MM.1S (cell line): Measurements from ENCODE around the gene TECTB.

Source experiments
- DNase-seq: peaks from one replicate; pipeline ENCODE4 v3.0.0-alpha.2; 2015
- H2AFZ ChIP-seq: fragments of 300-600 bp; sonication (generic); 2 replicates; pipeline ENCODE4 v1.6.0; 2016; ENCODE audit warnings: antibody characterized with exemption, low read length
- H3F3A ChIP-seq: fragments of 300-600 bp; sonication (generic); 2 replicates; pipeline ENCODE4 v1.6.1; 2016; ENCODE audit warnings: mild to moderate bottlenecking, antibody characterized with exemption, low read length, moderate library complexity, mixed read lengths; ENCODE audit not compliant: insufficient read depth
- H3K27ac ChIP-seq: fragments of 300-600 bp; sonication (generic); 2 replicates; pipeline ENCODE4 v1.5.1; 2016; ENCODE audit warnings: mild to moderate bottlenecking, low read length
- H3K27me3 ChIP-seq: fragments of 300-600 bp; sonication (generic); replicated peaks from 2 replicates; pipeline ENCODE4 v1.6.0; 2016; ENCODE audit warnings: low read length; ENCODE audit not compliant: insufficient read depth
- H3K36me3 ChIP-seq: fragments of 300-600 bp; sonication (generic); replicated peaks from 2 replicates; pipeline ENCODE4 v1.6.1; 2016; ENCODE audit warnings: mild to moderate bottlenecking, low read length, mixed read lengths; ENCODE audit not compliant: insufficient read depth
- H3K4me1 ChIP-seq: fragments of 300-600 bp; sonication (generic); 2 replicates; pipeline ENCODE4 v1.6.1; 2016; ENCODE audit warnings: low read length, mixed read lengths
- H3K4me2 ChIP-seq: fragments of 300-600 bp; sonication (generic); 2 replicates; pipeline ENCODE4 v1.6.0; 2016; ENCODE audit warnings: low read depth, low read length
- H3K4me3 ChIP-seq: fragments of 300-600 bp; sonication (generic); 2 replicates; pipeline ENCODE4 v1.5.1; 2016; ENCODE audit warnings: low read length, mixed read lengths
- H3K79me2 ChIP-seq: fragments of 300-600 bp; sonication (generic); 2 replicates; pipeline ENCODE4 v1.6.1; 2016; ENCODE audit warnings: mixed run types, low read length, mixed read lengths
- H3K9ac ChIP-seq: fragments of 300-600 bp; sonication (generic); 2 replicates; pipeline ENCODE4 v1.6.1; 2016; ENCODE audit warnings: low read length, mixed read lengths
- H3K9me2 ChIP-seq: fragments of 300-600 bp; sonication (generic); replicated peaks from 2 replicates; pipeline ENCODE4 v1.6.1; 2016; ENCODE audit warnings: mild to moderate bottlenecking, low read length, mixed read lengths; ENCODE audit not compliant: insufficient read depth
- H3K9me3 ChIP-seq: fragments of 300-600 bp; sonication (generic); replicated peaks from 2 replicates; pipeline ENCODE4 v1.6.1; 2016; ENCODE audit warnings: mild to moderate bottlenecking, low read length, mixed read lengths; ENCODE audit not compliant: insufficient read depth
- H4K20me1 ChIP-seq: fragments of 300-600 bp; sonication (generic); 2 replicates; pipeline ENCODE4 v1.6.1; 2016; ENCODE audit warnings: mild to moderate bottlenecking, low read length, moderate library complexity, mixed read lengths; ENCODE audit not compliant: insufficient read depth
- EZH2 ChIP-seq: fragments of 300-600 bp; sonication (generic); optimal IDR thresholded peaks from 2 replicates; pipeline ENCODE3; 2017; ENCODE audit warnings: low read depth, mild to moderate bottlenecking, antibody characterized with exemption, low read length, mixed read lengths
- EZH2phosphoT487 ChIP-seq: fragments of 300-600 bp; sonication (generic); IDR thresholded peaks from 2 replicates; pipeline ENCODE4 v1.6.1; 2018; ENCODE audit warnings: antibody characterized with exemption, low read length
- TF ChIP-seq, protein P1 (sequence below): fragments of 300-600 bp; sonication (generic); IDR thresholded peaks from 2 replicates; pipeline ENCODE4 v1.5.1; 2016; ENCODE audit warnings: antibody characterized with exemption, low read length, mixed read lengths

The TECTB gene

GRCh38 chr10:112279433-112279832 lies 3.8 kb upstream of the TECTB start:
- no peak overlapping the region for H3K9ac ChIP-seq
- H3K27me3 ChIP-seq, result no peaks in the 10 kb centered on the region

GRCh38 chr10:112280205-112280921 lies 2.8 kb upstream of the TECTB start:
- H3K4me3 ChIP-seq, result no peak overlapping the region
- H3K9ac ChIP-seq, result no peak overlapping the region
- no peaks in the 10 kb centered on the region for H3K79me2 ChIP-seq
- no peaks in the 10 kb centered on the region for H3K36me3 ChIP-seq
- H3K9me2 ChIP-seq, result no peaks in the 10 kb centered on the region
- no peaks in the 10 kb centered on the region for H3F3A ChIP-seq
- H4K20me1 ChIP-seq, result no peaks in the 10 kb centered on the region
- H3K27ac ChIP-seq, result no peak overlapping the region
- no peaks in the 10 kb centered on the region for H3K4me1 ChIP-seq
- DNase-seq, result no peak
- TF ChIP-seq EZH2 (no peak), EZH2phosphoT487 (no peak)
- TF ChIP-seq, protein P1, sequence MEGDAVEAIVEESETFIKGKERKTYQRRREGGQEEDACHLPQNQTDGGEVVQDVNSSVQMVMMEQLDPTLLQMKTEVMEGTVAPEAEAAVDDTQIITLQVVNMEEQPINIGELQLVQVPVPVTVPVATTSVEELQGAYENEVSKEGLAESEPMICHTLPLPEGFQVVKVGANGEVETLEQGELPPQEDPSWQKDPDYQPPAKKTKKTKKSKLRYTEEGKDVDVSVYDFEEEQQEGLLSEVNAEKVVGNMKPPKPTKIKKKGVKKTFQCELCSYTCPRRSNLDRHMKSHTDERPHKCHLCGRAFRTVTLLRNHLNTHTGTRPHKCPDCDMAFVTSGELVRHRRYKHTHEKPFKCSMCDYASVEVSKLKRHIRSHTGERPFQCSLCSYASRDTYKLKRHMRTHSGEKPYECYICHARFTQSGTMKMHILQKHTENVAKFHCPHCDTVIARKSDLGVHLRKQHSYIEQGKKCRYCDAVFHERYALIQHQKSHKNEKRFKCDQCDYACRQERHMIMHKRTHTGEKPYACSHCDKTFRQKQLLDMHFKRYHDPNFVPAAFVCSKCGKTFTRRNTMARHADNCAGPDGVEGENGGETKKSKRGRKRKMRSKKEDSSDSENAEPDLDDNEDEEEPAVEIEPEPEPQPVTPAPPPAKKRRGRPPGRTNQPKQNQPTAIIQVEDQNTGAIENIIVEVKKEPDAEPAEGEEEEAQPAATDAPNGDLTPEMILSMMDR, result no peak
- no peaks in the 10 kb centered on the region for H3K27me3 ChIP-seq
- H2AFZ ChIP-seq, result no peak overlapping the region
- no peaks in the 10 kb centered on the region for H3K9me3 ChIP-seq
- no peak overlapping the region for H3K4me2 ChIP-seq

More at GRCh38 chr10:112279433-112279832, 3.8 kb upstream of the TECTB start:
- H3K27ac ChIP-seq, result no peak overlapping the region
- no peaks in the 10 kb centered on the region for H3K79me2 ChIP-seq
- H3K9me2 ChIP-seq, result no peaks in the 10 kb centered on the region
- TF ChIP-seq EZH2 (no peak), EZH2phosphoT487 (no peak)
- TF ChIP-seq, protein P1, result no peak
- no peaks in the 10 kb centered on the region for H3K4me1 ChIP-seq
- H3K4me2 ChIP-seq, result no peak overlapping the region
- H3K9me3 ChIP-seq, result no peaks in the 10 kb centered on the region
- no peaks in the 10 kb centered on the region for H3F3A ChIP-seq
- H2AFZ ChIP-seq, result no peak overlapping the region
- H3K4me3 ChIP-seq, result no peak overlapping the region
- no peak for DNase-seq
- H3K36me3 ChIP-seq, result no peaks in the 10 kb centered on the region
- no peaks in the 10 kb centered on the region for H4K20me1 ChIP-seq

GRCh38 chr10:112282086-112282485 lies 1.1 kb upstream of the TECTB start:
- no peaks in the 10 kb centered on the region for H3K36me3 ChIP-seq
- TF ChIP-seq, protein P1, result no peak
- TF ChIP-seq EZH2phosphoT487 (no peak), EZH2 (no peak)
- no peak overlapping the region for H3K27ac ChIP-seq
- H3K9me3 ChIP-seq, result no peaks in the 10 kb centered on the region
- no peaks in the 10 kb centered on the region for H3F3A ChIP-seq
- no peaks in the 10 kb centered on the region for H3K27me3 ChIP-seq
- H3K9me2 ChIP-seq, result no peaks in the 10 kb centered on the region
- no peak overlapping the region for H3K9ac ChIP-seq
- H3K4me3 ChIP-seq, result no peak overlapping the region
- no peak overlapping the region for H2AFZ ChIP-seq
- H3K4me1 ChIP-seq, result no peaks in the 10 kb centered on the region
- no peak for DNase-seq
- no peak overlapping the region for H3K4me2 ChIP-seq
- no peaks in the 10 kb centered on the region for H3K79me2 ChIP-seq
- H4K20me1 ChIP-seq, result no peaks in the 10 kb centered on the region
